Muscle of leg (tissue), 11 donors: ENCODE results near the gene GLUL. TPM values are rescaled to one million over a fixed set of nuclear protein-coding genes. Genes with fewer than 3 reads are reported as not detected.

Source experiments
- DNase-seq: peaks from one replicate; pipeline ENCODE4 v3.0.0; 2013
- H3K27ac ChIP-seq: one replicate; pipeline ENCODE4 v1.5.1; 2013; ENCODE audit warnings: mild to moderate bottlenecking, low read length, control low read depth
- H3K27me3 ChIP-seq: one replicate; pipeline ENCODE4 v1.6.1; 2013; ENCODE audit warnings: low read length; ENCODE audit not compliant: control insufficient read depth, insufficient read depth
- H3K36me3 ChIP-seq: one replicate; pipeline ENCODE4 v1.6.1; 2013; ENCODE audit warnings: low read length; ENCODE audit not compliant: control insufficient read depth, insufficient read depth
- H3K4me1 ChIP-seq: one replicate; pipeline ENCODE4 v1.6.1; 2013; ENCODE audit warnings: low read length; ENCODE audit not compliant: control insufficient read depth, insufficient read depth
- H3K4me3 ChIP-seq: one replicate; pipeline ENCODE4 v1.5.1; 2013; ENCODE audit warnings: low read length, control low read depth
- H3K9me3 ChIP-seq: replicated peaks from 2 replicates; pipeline ENCODE4 v1.6.1; 2013; ENCODE audit warnings: low read depth, low read length; ENCODE audit not compliant: control insufficient read depth
- WGBS: methylation state at CpG from one replicate; pipeline ENCODE4 v1.1.5; 2013; ENCODE audit warnings: missing lambda C conversion rate; ENCODE audit not compliant: insufficient coverage; 5-methylcytosine and 5-hydroxymethylcytosine counted together
- polyA plus RNA-seq, 8 donors: library from polyadenylated mRNA; unstranded; fragments of 120-200 nt; gene quantifications; one replicate each; pipeline versions ENCODE4 v1.2.1 to v1.2.3, GENCODE V29; 2013; ENCODE audit warnings: inconsistent platforms in 1 of 8, low replicate concordance in 1 of 8; ENCODE audit not compliant: insufficient read length in 8 of 8, insufficient read depth in 1 of 8
- total RNA-seq: library from RNA; stranded (reverse); fragments of 120-200 nt; gene quantifications from one replicate; pipeline ENCODE4 v1.2.4, GENCODE V29; 2013

Gene GLUL
- total and polyA plus RNA-seq, 9 donors, result 238 to 417 (median 287) TPM

DNA sequence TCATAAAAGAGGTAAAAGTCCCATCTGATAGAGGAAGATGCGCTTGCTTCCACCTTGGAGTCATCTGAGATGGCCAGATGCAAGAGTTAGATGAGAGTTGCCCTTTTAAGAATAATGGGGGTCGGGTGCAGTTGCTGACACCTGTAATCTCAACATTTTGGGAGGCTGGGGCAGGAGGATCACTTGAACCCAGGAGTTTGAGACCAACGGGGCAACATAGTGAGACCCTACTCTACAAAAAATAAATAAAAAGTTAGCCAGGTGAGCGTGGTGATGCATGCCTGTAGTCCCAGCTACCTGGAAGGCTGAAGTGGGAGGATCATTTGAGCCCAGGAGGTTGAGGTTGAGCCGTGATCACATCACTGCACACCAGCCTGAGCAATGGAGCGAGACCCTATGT, 22.4 kb upstream of the GLUL start:
- no peak for DNase-seq
- H3K27ac ChIP-seq, result no peak overlapping the region
- no peaks in the 10 kb centered on the region for H3K9me3 ChIP-seq
- H3K4me3 ChIP-seq, result no peak overlapping the region
- WGBS, result 81% methylated on average over 5 of the region's 6 CpGs
- H3K36me3 ChIP-seq, result no peaks in the 10 kb centered on the region
- no peaks in the 10 kb centered on the region for H3K27me3 ChIP-seq
- H3K4me1 ChIP-seq, result no peaks in the 10 kb centered on the region

DNA sequence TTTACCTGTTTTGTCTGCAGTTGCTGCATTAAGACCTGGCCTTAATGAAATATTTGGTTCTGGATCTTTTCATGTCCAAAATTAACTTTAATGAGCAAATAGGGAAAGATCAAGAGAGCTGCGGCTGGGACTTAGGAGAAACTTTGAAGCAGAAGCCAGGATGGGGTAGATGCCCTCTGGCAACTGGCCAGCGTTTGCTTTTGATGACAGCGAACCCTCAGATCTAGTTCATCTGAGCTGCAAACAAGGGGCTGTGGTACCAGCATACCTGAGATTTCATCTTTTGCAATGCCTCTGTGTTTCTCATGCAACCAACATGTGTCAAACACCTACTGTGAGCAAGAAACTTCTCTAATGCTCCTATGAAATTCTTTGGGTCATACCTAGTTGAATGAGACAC, 21.9 kb upstream of the GLUL start:
- no peak overlapping the region for H3K27ac ChIP-seq
- WGBS, result 70% methylated on average over 3 of the region's 3 CpGs
- H3K4me3 ChIP-seq, result no peak overlapping the region
- no peaks in the 10 kb centered on the region for H3K27me3 ChIP-seq
- H3K9me3 ChIP-seq, result no peaks in the 10 kb centered on the region
- no peaks in the 10 kb centered on the region for H3K4me1 ChIP-seq
- no peaks in the 10 kb centered on the region for H3K36me3 ChIP-seq
- no peak for DNase-seq

DNA sequence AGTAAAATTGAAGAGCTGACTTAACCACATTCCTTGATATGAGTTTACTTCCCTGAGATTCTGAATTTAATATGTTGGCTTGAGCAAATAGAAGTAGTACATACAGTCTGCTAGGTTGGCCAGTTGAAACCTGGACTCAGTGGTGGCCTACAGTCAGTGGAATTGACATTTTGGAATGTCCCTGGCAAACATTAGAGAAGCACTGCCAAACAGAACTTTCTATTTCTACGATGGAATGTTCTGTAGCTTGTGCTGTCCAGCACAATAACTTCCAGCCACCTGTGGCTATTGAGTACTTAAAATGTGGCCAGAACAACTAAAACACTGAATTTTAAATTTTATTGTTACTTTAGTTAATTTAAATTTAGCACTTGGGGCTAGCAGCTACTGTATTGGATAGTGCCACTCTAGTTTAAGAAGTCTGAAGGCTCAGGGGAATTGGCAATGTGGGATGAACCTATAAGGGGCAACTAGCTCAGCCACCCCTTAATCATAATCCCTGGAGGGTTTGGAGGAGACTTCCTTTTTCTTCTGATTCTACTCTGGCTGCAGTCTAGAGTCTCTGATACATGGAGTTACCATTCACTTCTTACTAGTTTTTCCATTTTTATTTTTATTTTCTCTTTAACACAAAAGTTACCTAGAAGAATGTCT, 19.2 kb upstream of the GLUL start:
- Histone ChIP-seq H3K9me3 (peaks cover under 1% of the 10 kb centered on the region), H3K36me3 (no peaks in the 10 kb centered on the region), H3K4me1 (no peaks in the 10 kb centered on the region), H3K27ac (no peak overlapping the region), H3K27me3 (no peaks in the 10 kb centered on the region), H3K4me3 (no peak overlapping the region)
- WGBS, result no CpG with 5 or more reads among the region's 1 CpG
- DNase-seq, result peak; percentile 67

DNA sequence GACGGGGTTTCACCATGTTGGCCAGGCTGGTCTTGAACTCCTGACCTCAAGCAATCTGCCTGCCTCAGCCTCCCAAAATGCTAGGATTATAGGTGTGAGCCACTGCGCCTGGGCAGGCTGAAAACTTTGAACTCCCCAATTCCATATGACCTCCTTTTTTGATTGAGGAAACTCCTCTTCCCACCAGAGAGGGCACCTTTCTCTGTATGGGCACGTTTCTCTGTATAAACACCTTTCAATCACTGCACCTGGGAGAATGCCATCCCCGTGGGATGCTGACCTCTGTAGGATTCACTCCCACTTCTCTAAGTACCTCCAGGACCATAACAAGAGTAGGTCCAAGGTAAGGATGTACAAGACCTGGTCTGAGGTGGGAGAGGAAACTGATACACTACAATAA, 18.5 kb upstream of the GLUL start:
- Histone ChIP-seq H3K9me3 (peaks cover 3% of the 10 kb centered on the region), H3K27ac (no peak overlapping the region), H3K4me1 (no peaks in the 10 kb centered on the region), H3K27me3 (no peaks in the 10 kb centered on the region), H3K4me3 (no peak overlapping the region), H3K36me3 (no peaks in the 10 kb centered on the region)
- 80% methylated on average over 2 of the region's 4 CpGs for WGBS
- no peak for DNase-seq

DNA sequence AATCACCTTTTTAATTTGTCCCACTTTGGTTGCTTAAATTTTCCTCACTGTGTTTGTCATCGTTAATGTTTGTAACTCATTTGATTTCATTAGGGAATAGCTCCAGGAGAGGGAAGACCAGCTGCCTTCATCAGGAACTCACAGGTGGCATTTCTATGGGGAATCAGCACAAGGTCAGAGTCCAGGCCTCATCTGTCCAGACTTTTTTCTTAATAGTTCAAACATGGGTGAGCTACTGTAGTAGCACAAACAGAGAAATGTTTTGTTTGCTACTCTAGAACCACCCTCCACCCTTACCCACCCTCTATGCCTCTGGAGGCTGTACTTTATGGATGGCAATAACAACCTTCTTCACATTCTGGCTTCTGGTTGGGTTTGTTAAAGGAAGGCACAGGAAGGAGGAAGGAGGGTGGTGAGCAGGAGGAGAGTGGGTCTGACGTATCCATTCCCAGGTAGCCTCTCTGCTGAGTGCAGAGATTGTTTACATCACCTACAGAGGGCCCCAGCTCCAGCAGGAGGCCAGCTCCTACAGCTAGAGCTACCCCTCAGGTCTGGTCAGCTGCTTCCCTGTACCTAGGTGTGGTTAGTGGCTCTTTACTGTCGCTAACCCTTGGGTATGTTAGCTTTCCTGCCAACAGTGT, 17.0 kb upstream of the GLUL start:
- Histone ChIP-seq H3K27me3 (no peaks in the 10 kb centered on the region), H3K9me3 (peaks cover 3% of the 10 kb centered on the region), H3K36me3 (no peaks in the 10 kb centered on the region), H3K4me1 (no peaks in the 10 kb centered on the region), H3K4me3 (no peak overlapping the region), H3K27ac (no peak overlapping the region)
- WGBS, result 100% methylated on average over 1 of the region's 3 CpGs
- no peak for DNase-seq

DNA sequence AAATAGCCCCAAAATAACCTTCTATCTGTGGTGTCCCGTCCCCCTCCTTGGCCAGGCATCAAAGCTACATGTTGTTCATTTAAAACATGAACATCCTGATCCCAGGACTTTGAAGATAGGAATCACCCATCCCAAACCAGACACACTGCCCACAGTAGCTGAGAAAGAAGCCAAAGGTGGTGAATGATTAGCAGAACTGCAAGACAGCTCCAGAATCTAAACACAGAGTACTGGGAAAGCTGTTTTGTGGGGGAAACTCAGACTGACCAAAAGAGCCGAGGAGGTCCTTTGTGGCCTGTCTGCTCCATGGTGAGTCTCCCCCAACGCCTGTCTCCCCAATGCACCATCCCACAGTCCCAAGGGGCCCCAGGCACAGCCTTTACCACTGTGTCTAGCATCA, 16.1 kb upstream of the GLUL start:
- no peaks in the 10 kb centered on the region for H3K36me3 ChIP-seq
- H3K4me1 ChIP-seq, result no peaks in the 10 kb centered on the region
- whole genome bisulfite sequencing, result no CpG with 5 or more reads among the region's 3 CpGs
- H3K4me3 ChIP-seq, result no peak overlapping the region
- no peak overlapping the region for H3K27ac ChIP-seq
- peaks cover 3% of the 10 kb centered on the region for H3K9me3 ChIP-seq
- H3K27me3 ChIP-seq, result no peaks in the 10 kb centered on the region
- no peak for DNase-seq

DNA sequence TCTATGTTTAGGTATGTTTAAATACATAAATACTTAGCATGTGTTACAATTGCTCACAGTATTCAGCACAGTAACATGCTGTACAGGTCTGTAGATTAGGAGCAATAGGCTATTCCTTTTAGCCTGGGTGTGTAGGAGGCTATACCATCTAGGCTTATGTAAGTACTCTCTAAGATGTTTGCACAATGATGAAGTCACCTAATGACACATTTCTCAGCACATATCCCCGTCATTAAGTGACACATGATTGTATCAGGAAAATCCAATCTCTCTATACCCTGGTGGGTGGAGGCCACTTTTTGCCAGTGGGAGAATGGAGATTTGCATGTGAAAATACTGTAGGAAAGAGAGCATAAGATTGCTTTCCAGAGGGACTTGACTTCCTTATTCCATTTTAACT, 14.4 kb upstream of the GLUL start:
- H3K4me3 ChIP-seq, result no peak overlapping the region
- no peaks in the 10 kb centered on the region for H3K36me3 ChIP-seq
- DNase-seq, result no peak
- no peaks in the 10 kb centered on the region for H3K27me3 ChIP-seq
- no peak overlapping the region for H3K27ac ChIP-seq
- WGBS, result no CpG with 5 or more reads among the region's 1 CpG
- peaks cover 3% of the 10 kb centered on the region for H3K9me3 ChIP-seq
- no peaks in the 10 kb centered on the region for H3K4me1 ChIP-seq

DNA sequence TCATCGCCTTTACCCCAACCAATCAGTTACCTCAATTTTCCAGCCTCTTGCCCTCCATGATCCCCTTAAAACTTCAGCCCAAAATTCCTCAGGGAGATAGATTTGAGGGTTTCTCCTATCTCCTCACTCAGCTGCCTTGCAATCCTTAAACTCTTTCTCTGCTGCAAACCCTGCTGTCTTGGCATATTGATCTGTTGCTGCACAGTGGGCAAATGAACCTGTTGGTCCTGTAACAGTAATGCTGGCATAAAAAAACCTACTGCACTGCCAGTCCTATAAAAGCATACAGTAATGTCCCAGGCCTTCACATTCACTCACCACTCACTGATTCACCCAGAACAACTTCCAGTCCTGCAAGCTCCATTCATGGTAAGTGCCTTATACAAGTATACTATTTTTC, 14.0 kb upstream of the GLUL start:
- no peaks in the 10 kb centered on the region for H3K4me1 ChIP-seq
- peaks cover 3% of the 10 kb centered on the region for H3K9me3 ChIP-seq
- H3K27ac ChIP-seq, result no peak overlapping the region
- H3K36me3 ChIP-seq, result no peaks in the 10 kb centered on the region
- H3K4me3 ChIP-seq, result no peak overlapping the region
- H3K27me3 ChIP-seq, result no peaks in the 10 kb centered on the region
- no peak for DNase-seq
- no CpG with 5 or more reads among the region's 1 CpG for WGBS

DNA sequence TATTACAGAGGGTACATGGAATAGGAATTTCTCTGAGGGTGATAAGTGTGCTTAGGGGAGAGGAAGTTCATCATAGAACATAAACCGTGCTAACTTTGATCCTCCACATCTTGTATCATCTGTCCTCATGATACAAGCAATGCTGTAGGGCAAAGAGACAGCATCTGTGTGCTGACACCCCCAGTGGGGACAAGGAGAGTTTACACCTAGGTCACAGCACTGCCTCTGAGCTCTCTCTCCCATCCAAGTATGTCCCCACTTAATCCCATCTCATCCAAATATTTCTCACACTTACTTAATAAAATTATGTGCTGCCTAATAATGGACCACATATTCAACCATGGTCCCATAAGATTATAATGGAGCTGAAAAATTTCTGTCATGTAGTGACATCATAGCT, 13.2 kb upstream of the GLUL start:
- Histone ChIP-seq H3K4me3 (no peak overlapping the region), H3K27me3 (no peaks in the 10 kb centered on the region), H3K36me3 (no peaks in the 10 kb centered on the region), H3K4me1 (no peaks in the 10 kb centered on the region), H3K9me3 (peaks cover 3% of the 10 kb centered on the region), H3K27ac (no peak overlapping the region)
- no peak for DNase-seq
- WGBS, result no CpG with 5 or more reads among the region's 1 CpG

DNA sequence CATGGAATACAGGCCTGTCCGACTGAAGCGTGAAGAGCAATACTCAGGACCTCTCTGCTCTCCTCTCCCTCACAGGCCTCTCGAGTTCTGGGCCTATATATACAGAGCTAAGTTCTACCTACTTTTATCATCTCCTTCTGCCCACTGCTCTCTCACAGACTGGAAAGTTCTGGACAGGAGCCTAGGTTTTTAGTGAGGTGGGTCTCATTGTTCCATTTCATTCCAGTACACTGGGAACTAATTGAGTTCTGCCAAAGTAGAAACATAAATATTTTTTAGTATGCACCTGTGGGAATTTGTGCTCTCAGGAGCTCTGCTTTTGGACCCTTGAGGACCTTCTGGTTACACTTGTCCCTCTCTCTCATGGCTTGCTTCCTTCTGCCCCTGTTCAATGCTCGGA, 9.0 kb upstream of the GLUL start, which contains the start of gene TEDDM1:
Gene TEDDM1 (minus strand): TSS at position 101 of the 400 bp plus-strand sequence. CDS start 182 bp downstream, outside the sequence.
- Histone ChIP-seq H3K27ac (no peak within 1 kb of the TSS), H3K36me3 (no peaks in the 10 kb centered on the region)

More for the DNA sequence above, 9.0 kb upstream of the GLUL start, which contains the start of gene TEDDM1:
- no peak within 1 kb of the TSS for H3K4me3 ChIP-seq
- peaks cover under 1% of the 10 kb centered on the region for H3K9me3 ChIP-seq
- peaks cover 5% of the 10 kb centered on the region for H3K4me1 ChIP-seq
- H3K27me3 ChIP-seq, result no peaks in the 10 kb centered on the region
- WGBS, result 100% methylated on average over 1 of the region's 4 CpGs
- DNase-seq, result no peak
